ENCODE measurements around the gene NR4A2.

DNA sequence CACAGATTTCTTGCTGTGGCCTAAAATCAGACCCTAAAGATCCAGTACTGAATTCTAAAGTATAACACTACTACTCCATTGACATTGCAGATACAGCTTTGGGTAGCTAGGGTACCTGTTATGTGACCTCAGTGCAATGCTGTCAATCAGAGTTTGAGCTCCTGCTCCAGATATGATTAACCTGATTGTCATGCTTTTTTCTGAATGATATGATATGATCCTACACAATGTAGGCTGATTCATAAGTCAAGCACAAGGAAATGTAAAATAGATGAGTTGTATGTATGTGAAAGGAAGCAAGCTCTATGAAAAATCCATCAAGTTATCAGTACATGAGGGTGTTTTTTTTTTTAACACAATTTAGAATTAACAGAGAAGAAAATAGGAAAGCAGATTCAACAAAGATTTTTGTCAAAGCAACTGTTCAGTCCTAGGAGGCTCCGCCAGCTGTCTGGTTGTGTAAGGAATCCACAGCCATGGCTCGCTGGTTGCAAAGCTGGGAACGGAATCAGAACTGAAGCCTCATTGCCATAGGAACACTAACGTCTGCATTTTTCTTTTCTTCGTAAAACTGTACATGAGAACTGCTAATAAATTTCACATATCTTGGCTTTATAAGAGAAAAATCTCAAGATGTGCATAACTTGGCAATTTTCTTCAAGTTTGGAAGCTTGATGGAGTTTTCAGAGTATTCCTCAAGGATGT lies 52.9 kb downstream of the NR4A2 start:
- TF ChIP-seq CTCF (IDR thresholded peaks at IDR 0.05 in 4 of 5, conservative IDR thresholded peaks at IDR 0.05 in 1 of 5) (no peak), POLR2A (IDR thresholded peaks at IDR 0.05) (no peak)

All from gastrocnemius medialis (tissue), 4 donors.